B cell (primary cell): ENCODE results near the gene NCAN. TPM values are rescaled to one million over a fixed set of nuclear protein-coding genes. Genes with fewer than 3 reads are reported as not detected.

Source experiments
- ATAC-seq: fragments of 200-7000 bp; cut with Tn5 transposase; one replicate; pipeline ENCODE4 v1.10.0; 2021; ENCODE audit warnings: low read depth, mild to moderate bottlenecking, moderate number of reproducible peaks, moderate library complexity
- CTCF ChIA-PET: fragments of 350-600 bp; sonication (Branson Sonifier 250); formaldehyde crosslinking; loops from one replicate; lab custom pipeline; 2021; ENCODE audit warnings: antibody characterized with exemption, inconsistent platforms; lab: Charles Lee
- POLR2A ChIA-PET: fragments of 350-600 bp; sonication (Branson Sonifier 250); formaldehyde crosslinking; loops from one replicate; lab custom pipeline; 2021; ENCODE audit warnings: antibody characterized with exemption; lab: Charles Lee
- DNase-seq: peaks from one replicate; pipeline ENCODE4 v3.0.0; 2013
- H2AFZ ChIP-seq: 2 replicates; pipeline ENCODE4 v1.6.1; 2012; ENCODE audit warnings: mild to moderate bottlenecking, low read depth, low read length; ENCODE audit not compliant: insufficient read depth, poor library complexity, severe bottlenecking
- H3K27ac ChIP-seq, 2 donors: 1 replicate in 1 of 2; 2 replicates in 1 of 2; pipeline ENCODE4 v1.5.1; 2012 to 2013; ENCODE audit warnings: low read length in 2 of 2, mild to moderate bottlenecking in 2 of 2, moderate library complexity in 1 of 2
- H3K27me3 ChIP-seq, 4 experiments: fragments of 200-600 bp in 1 of 4; sonication (generic) in 1 of 4; replicated peaks in 1 of 4; 1 replicate in 2 of 4; 2 replicates in 2 of 4; pipeline versions ENCODE4 v1.6.1 to v1.7.0; 2013 to 2016; ENCODE audit warnings: low read length in 3 of 4, mild to moderate bottlenecking in 2 of 4, mixed read lengths in 1 of 4, moderate library complexity in 1 of 4; ENCODE audit not compliant: insufficient read depth in 4 of 4, control insufficient read depth in 3 of 4; ENCODE audit errors: control extremely low read depth in 1 of 4
- H3K36me3 ChIP-seq, 2 experiments: replicated peaks in 1 of 2; 1 replicate in 1 of 2; 2 replicates in 1 of 2; pipeline versions ENCODE4 v1.6.1 to v1.7.1; 2013; ENCODE audit warnings: low read length in 1 of 2; ENCODE audit not compliant: insufficient read depth in 2 of 2, control insufficient read depth in 1 of 2; ENCODE audit errors: control extremely low read depth in 1 of 2, extremely low read depth in 1 of 2
- H3K4me1 ChIP-seq, 2 donors: fragments of 200-600 bp in 1 of 2; sonication (generic) in 1 of 2; 1 replicate in 1 of 2; 2 replicates in 1 of 2; pipeline versions ENCODE4 v1.5.1 to v1.6.1; 2013 to 2017; ENCODE audit warnings: low read length in 2 of 2; ENCODE audit not compliant: control insufficient read depth in 2 of 2, insufficient read depth in 2 of 2
- H3K4me2 ChIP-seq: replicated peaks from 2 replicates; pipeline ENCODE3; 2012; ENCODE audit warnings: mild to moderate bottlenecking, low read depth, low read length; ENCODE audit not compliant: poor library complexity, severe bottlenecking
- H3K4me3 ChIP-seq, 5 experiments: fragments of 200-600 bp in 1 of 5; sonication (generic) in 1 of 5; 1 replicate in 3 of 5; 2 replicates in 2 of 5; pipeline versions ENCODE4 v1.5.1 to v1.7.0; 2011 to 2016; ENCODE audit warnings: low read length in 4 of 5, mild to moderate bottlenecking in 4 of 5, low read depth in 2 of 5, control low read depth in 1 of 5, moderate library complexity in 1 of 5; ENCODE audit not compliant: insufficient read depth in 1 of 5; ENCODE audit errors: control extremely low read depth in 1 of 5, extremely low read depth in 1 of 5
- H3K79me2 ChIP-seq: fragments of 200-600 bp; sonication (generic); one replicate; pipeline ENCODE4 v1.6.0; 2016; ENCODE audit warnings: low read length; ENCODE audit not compliant: control insufficient read depth, insufficient read depth
- H3K9ac ChIP-seq: fragments of 200-600 bp; sonication (generic); 2 replicates; pipeline ENCODE4 v1.6.1; 2017; ENCODE audit warnings: mild to moderate bottlenecking, low read length, moderate library complexity
- H3K9me3 ChIP-seq, 3 donors: one replicate each; pipeline versions ENCODE4 v1.6.1 to v1.7.1; 2013; ENCODE audit warnings: low read length in 2 of 3; ENCODE audit not compliant: control insufficient read depth in 2 of 3, insufficient read depth in 1 of 3; ENCODE audit errors: control extremely low read depth in 1 of 3
- H4K20me1 ChIP-seq: 2 replicates; pipeline ENCODE4 v1.6.0; 2012; ENCODE audit warnings: mild to moderate bottlenecking, low read length; ENCODE audit not compliant: insufficient read depth, control insufficient read depth, poor library complexity, severe bottlenecking
- H3K27ac Mint-ChIP-seq: one replicate; pipeline ENCODE4 v1.8.0; 2021; ENCODE audit warnings: mixed read lengths
- H3K27me3 Mint-ChIP-seq: one replicate; pipeline ENCODE4 v1.8.0; 2021; ENCODE audit warnings: mixed read lengths
- H3K4me1 Mint-ChIP-seq: one replicate; pipeline ENCODE4 v1.8.0; 2021; ENCODE audit warnings: mixed read lengths
- H3K4me3 Mint-ChIP-seq: one replicate; pipeline ENCODE4 v1.8.0; 2021; ENCODE audit warnings: mixed read lengths
- H3K9me3 Mint-ChIP-seq: one replicate; pipeline ENCODE4 v1.8.0; 2022; ENCODE audit warnings: mixed read lengths; ENCODE audit not compliant: insufficient read depth
- CTCF ChIP-seq: fragments of 200-600 bp; IDR thresholded peaks from one replicate; pipeline ENCODE4 v1.8.0; 2022; ENCODE audit warnings: antibody characterized with exemption, mild to moderate bottlenecking
- EZH2 ChIP-seq: IDR thresholded peaks from 2 replicates; pipeline ENCODE4 v1.6.1; 2012; ENCODE audit warnings: borderline replicate concordance, low read depth, mild to moderate bottlenecking, moderate library complexity, low read length; ENCODE audit not compliant: insufficient read depth, poor library complexity, severe bottlenecking
- WGBS: methylation state at CpG from one replicate; pipeline ENCODE4 v1.1.5; 2013; ENCODE audit warnings: missing lambda C conversion rate; ENCODE audit not compliant: insufficient coverage; 5-methylcytosine and 5-hydroxymethylcytosine counted together
- intact Hi-C: fragments of 100-400 bp; cut with micrococcal nuclease; formaldehyde crosslinking; loops from one replicate; pipeline ENCODE4 v1.10.0; 2022
- polyA plus RNA-seq: library from polyadenylated mRNA; depleted of rRNA; stranded (reverse); fragments of >200 nt; gene quantifications from 2 replicates; pipeline ENCODE4 v1.2.3, GENCODE V29; 2012
- total RNA-seq, 2 donors: library from RNA; stranded (reverse); fragments of 120-200 nt in 1 of 2; gene quantifications; 1 replicate in 1 of 2; 2 replicates in 1 of 2; pipeline versions ENCODE4 v1.2.3 to v1.2.4, GENCODE V29; 2013 to 2022

Gene NCAN
- total and polyA plus RNA-seq, 2 donors (not counting 1 experiment from before 2014, with no cell fraction given) = 0.03 TPM; not detected in 1

GRCh38 chr19:19223060-19223459 lies 11.3 kb downstream of the NCAN start:
- no CpG with 5 or more reads among the region's 5 CpGs for WGBS
- ChIA-PET CTCF (no interaction called here), POLR2A (no interaction called here)
- Histone ChIP-seq H3K27ac (no peak overlapping the region), H3K9ac (no peak overlapping the region), H3K79me2 (no peaks in the 10 kb centered on the region), H3K4me1 (peaks cover 10% of the 10 kb centered on the region in 2 donors), H3K4me2 (no peak overlapping the region), H3K27me3 (peaks cover 0 to 32% (median 9%) of the 10 kb centered on the region in 4 experiments), H4K20me1 (no peaks in the 10 kb centered on the region), H3K36me3 (no peaks in the 10 kb centered on the region), H3K4me3 (no peak overlapping the region), H3K9me3 (peaks cover 0 to 5% (median 0%) of the 10 kb centered on the region in 3 donors), H2AFZ (no peak overlapping the region)
- TF ChIP-seq EZH2 (no peak), CTCF (no peak)
- H3K4me3 Mint-ChIP-seq = no peak overlapping the region
- ATAC-seq = no peak
- DNase-seq = no peak
- no peaks in the 10 kb centered on the region for H3K9me3 Mint-ChIP-seq
- no peak overlapping the region for H3K27ac Mint-ChIP-seq
- peaks cover 6% of the 10 kb centered on the region for H3K4me1 Mint-ChIP-seq
- intact Hi-C loops = no loop called here
- peaks cover 11% of the 10 kb centered on the region for H3K27me3 Mint-ChIP-seq

- WGBS = 93% methylated on average over 2 of the region's 6 CpGs
- no peaks in the 10 kb centered on the region for H3K79me2 ChIP-seq
- CTCF ChIA-PET = interaction anchor here (0.5 to 2.0 kb wide), 4 partner anchors 64 to 653 kb away, joined by 3 to 10 read pairs (median 6); no protein-coding TSS in a partner anchor
- peaks cover 0 to 32% (median 9%) of the 10 kb centered on the region in 4 experiments for H3K27me3 ChIP-seq
- H3K9me3 ChIP-seq = peaks cover 0 to 5% (median 0%) of the 10 kb centered on the region in 3 donors
- no peaks in the 10 kb centered on the region for H3K36me3 ChIP-seq
- H3K4me2 ChIP-seq = no peak overlapping the region
- no peak overlapping the region for H3K9ac ChIP-seq
- peaks cover 10% of the 10 kb centered on the region in 2 donors for H3K4me1 ChIP-seq
- H2AFZ ChIP-seq = no peak overlapping the region
- Mint-ChIP-seq H3K4me3 (peak overlapping the region; percentile 10), H3K9me3 (no peaks in the 10 kb centered on the region), H3K27ac (no peak overlapping the region), H3K4me1 (peaks cover 6% of the 10 kb centered on the region), H3K27me3 (peaks cover 16% of the 10 kb centered on the region)
- DNase-seq (no peak), ATAC-seq (no peak)
- intact Hi-C loops = loop anchor here (2.0 kb wide), 1 partner anchor 49 kb away; no protein-coding TSS in a partner anchor
- no peak overlapping the region for H3K27ac ChIP-seq
- H3K4me3 ChIP-seq = no peak overlapping the region
- no peaks in the 10 kb centered on the region for H4K20me1 ChIP-seq
- TF ChIP-seq CTCF = no peak
- no peak for TF ChIP-seq EZH2
- POLR2A ChIA-PET = no interaction called here
Measured at GRCh38 chr19:19223636-19224035, 11.9 kb downstream of the NCAN start.
